Endothelial cell of umbilical vein (primary cell): ENCODE data around the gene CDK4. TPM values are rescaled to one million over a fixed set of nuclear protein-coding genes. Genes with fewer than 3 reads are reported as not detected.

Source experiments
- BruUV-seq: library from RNA; stranded (reverse); fragments of 400-500 nt; replicated peaks from 2 replicates; lab custom pipeline; 2021; lab: Mats Ljungman, UMichigan
- CTCF ChIA-PET: fragments of 300-600, 350-600 bp; sonication (Branson Sonifier 250); formaldehyde crosslinking; loops from one replicate; lab custom pipeline; 2021; ENCODE audit warnings: antibody characterized with exemption, inconsistent platforms; lab: Charles Lee
- POLR2A ChIA-PET: fragments of 300-600, 350-600 bp; sonication (Branson Sonifier 250); formaldehyde crosslinking; loops from one replicate; lab custom pipeline; 2021; ENCODE audit warnings: antibody characterized with exemption, inconsistent platforms; lab: Charles Lee
- DNase-seq: peaks from one replicate; pipeline ENCODE4 v3.0.0-alpha.2; 2011; ENCODE audit warnings: low read depth, low spot score
- FAIRE-seq: peaks from 2 replicates; lab custom pipeline; 2011; peaks lifted over from hg19 to GRCh38; lab: Jason Lieb, UNC
- H2AFZ ChIP-seq: 2 replicates; pipeline ENCODE4 v1.6.0; 2012; ENCODE audit warnings: low read depth, low read length, control low read depth, inconsistent platforms
- H3K27ac ChIP-seq: 2 replicates; pipeline ENCODE4 v1.5.1; 2011; ENCODE audit warnings: low read depth, mild to moderate bottlenecking, control low read depth, low read length, moderate library complexity; ENCODE audit not compliant: insufficient read depth
- H3K27me3 ChIP-seq, 2 experiments: 2 replicates each; pipeline versions ENCODE4 v1.6.0 to v1.6.1; 2011; ENCODE audit warnings: low read length in 2 of 2, mixed read lengths in 1 of 2; ENCODE audit not compliant: control insufficient read depth in 2 of 2, insufficient read depth in 2 of 2
- H3K36me3 ChIP-seq, 2 experiments: 2 replicates in 1 of 2; 3 replicates in 1 of 2; pipeline ENCODE4 v1.5.1; 2011; ENCODE audit warnings: low read length in 2 of 2, mild to moderate bottlenecking in 1 of 2, moderate library complexity in 1 of 2; ENCODE audit not compliant: control insufficient read depth in 2 of 2, insufficient read depth in 2 of 2; ENCODE audit errors: extremely low read depth in 1 of 2
- H3K4me1 ChIP-seq: 3 replicates; pipeline ENCODE4 v1.5.1; 2011; ENCODE audit warnings: mild to moderate bottlenecking, low read length; ENCODE audit not compliant: control insufficient read depth, insufficient read depth; ENCODE audit errors: extremely low read depth
- H3K4me2 ChIP-seq: 2 replicates; pipeline ENCODE4 v1.6.1; 2011; ENCODE audit warnings: low read length, control low read depth, mixed read lengths; ENCODE audit not compliant: insufficient read depth
- H3K4me3 ChIP-seq, 3 experiments: fragments of 200-600 bp in 1 of 3; sonication (generic), shearing (Covaris generic) in 1 of 3; replicated peaks in 1 of 3; 2 replicates each; pipeline ENCODE4 v1.5.1; 2011 to 2016; ENCODE audit warnings: control low read depth in 3 of 3, low read length in 3 of 3, mild to moderate bottlenecking in 2 of 3, inconsistent platforms in 1 of 3, low read depth in 1 of 3, moderate library complexity in 1 of 3; ENCODE audit not compliant: insufficient read depth in 1 of 3
- H3K79me2 ChIP-seq: 2 replicates; pipeline ENCODE4 v1.6.0; 2012; ENCODE audit warnings: low read length, inconsistent platforms; ENCODE audit not compliant: control insufficient read depth, insufficient read depth
- H3K9ac ChIP-seq: replicated peaks from 2 replicates; pipeline ENCODE3; 2011; ENCODE audit warnings: low read length, control low read depth; ENCODE audit not compliant: insufficient read depth; ENCODE audit errors: extremely low read depth
- H3K9me1 ChIP-seq: replicated peaks from 3 replicates; pipeline ENCODE4 v1.6.0; 2011; ENCODE audit warnings: mild to moderate bottlenecking, low read length; ENCODE audit not compliant: control insufficient read depth, insufficient read depth; ENCODE audit errors: extremely low read depth
- H3K9me3 ChIP-seq: replicated peaks from 2 replicates; pipeline ENCODE4 v1.5.1; 2012; ENCODE audit warnings: low read length, inconsistent platforms; ENCODE audit not compliant: control insufficient read depth, insufficient read depth
- H4K20me1 ChIP-seq: replicated peaks from 2 replicates; pipeline ENCODE3; 2011; ENCODE audit warnings: mild to moderate bottlenecking, low read length; ENCODE audit not compliant: control insufficient read depth, insufficient read depth; ENCODE audit errors: extremely low read depth
- EZH2 ChIP-seq: IDR thresholded peaks from 2 replicates; pipeline ENCODE4 v1.6.1; 2012; ENCODE audit warnings: borderline replicate concordance, low read depth, mild to moderate bottlenecking, moderate library complexity, low read length, inconsistent platforms; ENCODE audit not compliant: severe bottlenecking
- JUN ChIP-seq: IDR thresholded peaks from 2 replicates; pipeline ENCODE4 v1.6.1; 2011; ENCODE audit warnings: borderline replicate concordance, low read depth; ENCODE audit not compliant: insufficient read length, insufficient read depth
- dilution Hi-C: fragments of 300-500 bp; cut with MboI; formaldehyde crosslinking; loops from one replicate; pipeline ENCODE4 v1.15.0; 2019; ENCODE audit warnings: low sequenced_read_pairs; ENCODE audit not compliant: extremely low pct_ligation_motif_present
- intact Hi-C: fragments of 100-400 bp; cut with micrococcal nuclease; formaldehyde crosslinking; loops from one replicate; pipeline ENCODE4 v1.10.0; 2022
- polyA plus RNA-seq, 4 experiments: library from polyadenylated mRNA; depleted of rRNA in 3 of 4; stranded (reverse) in 3 of 4; unstranded in 1 of 4; fragments of >200 nt; gene quantifications; 2 replicates each; pipeline versions ENCODE4 v1.2.1 to v1.2.3, GENCODE V29; 2011 to 2012; ENCODE audit warnings: missing spikeins in 1 of 4
- total RNA-seq: library from RNA; stranded (reverse); gene quantifications from 2 replicates; pipeline ENCODE4 v1.2.3, GENCODE V29; 2021
- TF ChIP-seq, protein P1 (sequence below), 2 donors: IDR thresholded peaks; 1 replicate in 1 of 2; 2 replicates in 1 of 2; pipeline ENCODE4 v1.5.1; 2011; ENCODE audit warnings: low read length in 2 of 2, mild to moderate bottlenecking in 2 of 2, moderate library complexity in 2 of 2, control low read depth in 1 of 2, inconsistent platforms in 1 of 2, low read depth in 1 of 2; ENCODE audit not compliant: insufficient read depth in 1 of 2; ENCODE audit errors: extremely low read depth in 1 of 2

The CDK4 gene
- total and polyA plus RNA-seq, 2 donors (not counting 3 experiments of a cell fraction or from before 2014, with no cell fraction given) = 171 to 332 TPM

DNA sequence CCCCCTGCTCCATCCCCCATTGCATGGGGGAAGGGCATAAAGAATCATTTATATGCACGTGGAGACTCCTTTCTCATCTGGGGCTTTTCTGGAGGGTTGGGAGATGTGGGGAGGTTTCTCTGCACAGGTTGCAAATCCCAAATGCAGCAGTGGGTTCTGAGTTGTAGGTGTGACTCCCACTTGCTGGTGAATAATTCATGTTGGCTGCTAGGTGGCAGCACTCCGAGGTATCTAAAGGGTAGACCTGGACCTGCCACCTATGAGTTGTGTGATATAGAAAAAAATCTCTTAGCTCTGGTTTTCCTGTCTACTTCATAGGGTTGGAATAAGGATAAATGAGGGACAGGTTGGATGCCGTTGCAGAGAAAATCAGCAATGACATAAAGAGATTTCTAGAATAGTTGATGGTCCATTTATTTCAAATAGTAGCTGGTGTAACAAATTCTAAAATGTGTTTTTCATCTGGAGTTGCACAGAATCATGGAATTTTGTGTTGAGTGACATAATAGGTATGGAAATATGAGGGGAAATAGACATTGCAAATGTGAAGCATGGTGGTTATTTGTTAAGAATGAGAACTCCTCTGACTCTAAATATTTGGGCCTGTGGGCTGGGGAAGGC lies 7.4 kb upstream of the CDK4 start:
- peak; percentile 31 for FAIRE-seq
- Histone ChIP-seq H3K9me1 (no peaks in the 10 kb centered on the region), H3K4me2 (no peak overlapping the region), H2AFZ (no peak overlapping the region), H3K9me3 (no peaks in the 10 kb centered on the region), H4K20me1 (no peaks in the 10 kb centered on the region), H3K79me2 (no peaks in the 10 kb centered on the region), H3K9ac (no peak overlapping the region), H3K36me3 (no peaks in the 10 kb centered on the region), H3K27ac (no peak overlapping the region), H3K4me1 (peaks cover 4% of the 10 kb centered on the region), H3K4me3 (no peak overlapping the region), H3K27me3 (peaks cover 29 to 30% of the 10 kb centered on the region in 2 experiments)
- POLR2A ChIA-PET = no interaction called here
- CTCF ChIA-PET = interaction anchor here (0.6 to 2.8 kb wide), 9 partner anchors 9 to 195 kb away, joined by 3 to 12 read pairs (median 3); partner anchors contain the start of genes EEF1AKMT3, METTL1, TSFM and TSPAN31
- dilution Hi-C loops = no loop called here
- no peak for TF ChIP-seq JUN
- TF ChIP-seq, protein P1, sequence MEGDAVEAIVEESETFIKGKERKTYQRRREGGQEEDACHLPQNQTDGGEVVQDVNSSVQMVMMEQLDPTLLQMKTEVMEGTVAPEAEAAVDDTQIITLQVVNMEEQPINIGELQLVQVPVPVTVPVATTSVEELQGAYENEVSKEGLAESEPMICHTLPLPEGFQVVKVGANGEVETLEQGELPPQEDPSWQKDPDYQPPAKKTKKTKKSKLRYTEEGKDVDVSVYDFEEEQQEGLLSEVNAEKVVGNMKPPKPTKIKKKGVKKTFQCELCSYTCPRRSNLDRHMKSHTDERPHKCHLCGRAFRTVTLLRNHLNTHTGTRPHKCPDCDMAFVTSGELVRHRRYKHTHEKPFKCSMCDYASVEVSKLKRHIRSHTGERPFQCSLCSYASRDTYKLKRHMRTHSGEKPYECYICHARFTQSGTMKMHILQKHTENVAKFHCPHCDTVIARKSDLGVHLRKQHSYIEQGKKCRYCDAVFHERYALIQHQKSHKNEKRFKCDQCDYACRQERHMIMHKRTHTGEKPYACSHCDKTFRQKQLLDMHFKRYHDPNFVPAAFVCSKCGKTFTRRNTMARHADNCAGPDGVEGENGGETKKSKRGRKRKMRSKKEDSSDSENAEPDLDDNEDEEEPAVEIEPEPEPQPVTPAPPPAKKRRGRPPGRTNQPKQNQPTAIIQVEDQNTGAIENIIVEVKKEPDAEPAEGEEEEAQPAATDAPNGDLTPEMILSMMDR (IDR thresholded peaks at IDR 0.05; ENCODE audit: extremely low read depth in 1 of 2, insufficient read depth in 1 of 2, low read depth in 1 of 2, low read length in 2 of 2) = peak in 1 of 2 donors; percentile 36
- no peak for TF ChIP-seq EZH2
- BruUV-seq = no TSS peak
- no peak for DNase-seq
- intact Hi-C loops = no loop called here
